ENCODE data around the gene ASIC2. TPM values are rescaled to one million over a fixed set of nuclear protein-coding genes. Genes with fewer than 3 reads are reported as not detected.
"Not testable (repeated sequence)": the region's sequence is repeated elsewhere in the genome, so short reads cannot be mapped to it uniquely, and the experiment has no call there.

ASIC2 gene
- total RNA-seq, 1 experiment from 2014 or later, result not detected

DNA sequence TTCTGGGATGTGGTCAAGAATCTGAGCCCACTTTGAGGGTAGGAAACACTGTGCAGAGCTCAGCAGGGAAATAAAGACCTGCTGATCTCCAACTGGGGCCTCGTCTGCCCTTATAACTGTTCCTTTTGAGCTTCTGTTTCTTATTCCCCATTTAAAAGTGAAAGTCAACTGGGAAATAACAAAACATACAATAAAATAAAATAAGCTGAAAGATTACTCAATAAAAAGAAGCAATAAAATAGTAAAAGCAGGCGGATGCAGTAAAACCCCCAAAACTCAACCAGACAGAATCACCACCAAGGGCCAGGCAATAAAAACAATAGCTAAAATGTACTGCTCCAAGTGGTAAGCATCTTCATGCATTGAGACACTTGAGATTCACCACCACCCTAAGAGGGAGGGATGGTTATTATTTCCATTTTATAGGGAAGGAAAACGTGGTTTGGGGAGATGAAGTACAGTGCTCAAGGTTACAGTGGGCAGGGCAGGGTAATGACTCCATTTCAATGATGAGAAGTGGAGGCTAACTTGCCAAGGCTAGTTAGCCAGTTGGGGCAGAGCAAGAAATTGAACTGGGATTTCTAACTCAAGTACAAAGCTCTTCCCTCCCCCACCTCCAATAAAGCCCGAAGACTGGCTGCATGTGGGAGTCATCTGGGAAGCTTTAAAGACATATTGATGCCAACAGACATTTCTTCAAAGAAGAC lies 307.9 kb downstream of the ASIC2 start:
- no peaks in the 10 kb centered on the region for H3K4me1 ChIP-seq (ENCODE audit: low read length)
- H3K36me3 ChIP-seq (ENCODE audit: insufficient read depth, low read length), result no peaks in the 10 kb centered on the region
- H3K9me3 ChIP-seq (ENCODE audit: low read length), result no peaks in the 10 kb centered on the region; the same call in 1 of the 2 replicates
- H3K27ac ChIP-seq (ENCODE audit: low read length), result no peak overlapping the region
- no peaks in the 10 kb centered on the region for H3K9me2 ChIP-seq (replicated peaks; ENCODE audit: insufficient read depth, low read length)
- H3K79me2 ChIP-seq (ENCODE audit: low read length), result no peaks in the 10 kb centered on the region
- no peaks in the 10 kb centered on the region for H3K27me3 ChIP-seq (ENCODE audit: low read length)
- H3K9ac ChIP-seq (ENCODE audit: low read length), result no peak overlapping the region
- DNase-seq, result no peak
- H2AFZ ChIP-seq (ENCODE audit: low read length), result no peak overlapping the region
- H4K20me1 ChIP-seq (ENCODE audit: insufficient read depth, low read depth, low read length), result no peaks in the 10 kb centered on the region
- H3K4me2 ChIP-seq (ENCODE audit: low read depth, low read length, poor library complexity, severe bottlenecking), result no peak overlapping the region
- H3K4me3 ChIP-seq (ENCODE audit: low read length), result no peak overlapping the region

DNA sequence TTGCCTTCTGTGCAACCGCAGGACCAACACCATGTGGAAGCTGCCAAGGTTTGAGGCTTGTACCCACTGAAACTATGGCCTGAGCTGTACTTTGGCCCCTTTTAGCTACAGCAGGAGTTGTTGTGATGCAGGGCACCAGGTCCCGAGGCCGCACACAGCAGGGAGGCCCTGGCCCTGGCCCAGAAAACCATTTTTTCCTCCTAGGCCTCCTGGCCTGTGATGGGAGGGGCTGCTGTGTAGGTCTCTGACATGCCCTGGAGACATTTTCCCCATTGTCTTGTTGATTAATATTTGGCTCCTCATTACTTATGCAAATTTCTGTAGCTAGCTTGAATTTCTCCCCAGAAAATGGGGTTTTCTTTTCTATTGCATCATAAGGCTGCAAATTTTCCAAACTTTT lies 311.5 kb downstream of the ASIC2 start:
- H3K9ac ChIP-seq (ENCODE audit: low read length); H3K27ac ChIP-seq (ENCODE audit: low read length); H3K4me1 ChIP-seq (ENCODE audit: low read length): not testable (repeated sequence)

DNA sequence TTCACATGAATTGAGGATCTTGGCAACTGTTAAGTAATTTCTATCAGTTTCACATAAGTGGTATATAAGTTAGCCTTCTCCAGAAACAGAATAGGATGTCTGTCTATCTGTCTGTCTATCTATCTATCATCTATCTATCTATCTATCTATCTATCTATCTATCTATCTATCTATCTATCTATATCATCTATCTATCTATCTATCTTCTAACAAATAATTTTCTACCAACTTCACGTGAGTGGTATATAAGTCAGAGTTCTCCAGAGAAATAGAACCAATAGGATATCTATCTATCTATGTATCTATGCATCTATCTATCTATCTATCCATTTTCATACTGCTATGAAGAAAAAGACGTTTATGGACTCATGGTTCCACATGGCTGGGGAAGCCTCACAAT lies 312.9 kb downstream of the ASIC2 start:
- Histone ChIP-seq H3K9me2 (replicated peaks; ENCODE audit: insufficient read depth, low read length) (no peaks in the 10 kb centered on the region), H4K20me1 (ENCODE audit: insufficient read depth, low read depth, low read length) (no peaks in the 10 kb centered on the region), H2AFZ (ENCODE audit: low read length) (no peak overlapping the region), H3K27ac (ENCODE audit: low read length) (no peak overlapping the region), H3K9ac (ENCODE audit: low read length) (no peak overlapping the region), H3K4me1 (ENCODE audit: low read length) (no peaks in the 10 kb centered on the region), H3K36me3 (ENCODE audit: insufficient read depth, low read length) (no peaks in the 10 kb centered on the region), H3K9me3 (ENCODE audit: low read length) (no peaks in the 10 kb centered on the region), H3K79me2 (ENCODE audit: low read length) (no peaks in the 10 kb centered on the region), H3K4me3 (ENCODE audit: low read length) (no peak overlapping the region), H3K27me3 (ENCODE audit: low read length) (no peaks in the 10 kb centered on the region), H3K4me2 (ENCODE audit: low read depth, low read length, poor library complexity, severe bottlenecking) (no peak overlapping the region)
- DNase-seq, result no peak

More for the DNA sequence above, 311.5 kb downstream of the ASIC2 start:
- not testable (repeated sequence) for H3K36me3 ChIP-seq (ENCODE audit: insufficient read depth, low read length); DNase-seq; H3K4me2 ChIP-seq (ENCODE audit: low read depth, low read length, poor library complexity, severe bottlenecking); H3K4me3 ChIP-seq (ENCODE audit: low read length); H2AFZ ChIP-seq (ENCODE audit: low read length); H3K27me3 ChIP-seq (ENCODE audit: low read length); H4K20me1 ChIP-seq (ENCODE audit: insufficient read depth, low read depth, low read length); H3K9me2 ChIP-seq (replicated peaks; ENCODE audit: insufficient read depth, low read length); H3K79me2 ChIP-seq (ENCODE audit: low read length); H3K9me3 ChIP-seq (ENCODE audit: low read length)

DNA sequence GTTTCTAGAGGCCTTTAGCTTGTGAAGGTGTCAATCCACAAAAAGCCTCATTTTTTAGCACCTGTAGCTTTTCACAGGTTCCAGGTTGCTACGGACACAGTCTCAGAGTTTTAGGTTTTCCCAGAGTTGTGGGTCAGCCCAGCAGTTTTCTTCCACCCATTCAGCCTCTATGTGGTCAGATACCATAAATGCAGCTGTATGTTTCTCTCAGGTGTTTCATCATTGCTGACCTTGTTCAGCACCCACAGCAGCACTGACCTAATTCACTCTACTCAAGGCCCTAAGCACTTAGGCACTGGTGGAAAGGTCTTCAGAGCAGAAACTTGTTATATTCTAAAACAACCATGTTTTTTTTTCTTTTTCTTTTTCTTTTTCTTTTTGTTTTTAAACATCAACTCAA lies 316.5 kb downstream of the ASIC2 start:
- Histone ChIP-seq H4K20me1 (ENCODE audit: insufficient read depth, low read depth, low read length) (no peaks in the 10 kb centered on the region), H3K4me2 (ENCODE audit: low read depth, low read length, poor library complexity, severe bottlenecking) (no peak overlapping the region), H3K4me1 (ENCODE audit: low read length) (no peaks in the 10 kb centered on the region), H2AFZ (ENCODE audit: low read length) (no peak overlapping the region), H3K9ac (ENCODE audit: low read length) (no peak overlapping the region), H3K27ac (ENCODE audit: low read length) (no peak overlapping the region), H3K36me3 (ENCODE audit: insufficient read depth, low read length) (no peaks in the 10 kb centered on the region), H3K4me3 (ENCODE audit: low read length) (no peak overlapping the region), H3K9me3 (ENCODE audit: low read length) (no peaks in the 10 kb centered on the region), H3K27me3 (ENCODE audit: low read length) (no peaks in the 10 kb centered on the region), H3K9me2 (replicated peaks; ENCODE audit: insufficient read depth, low read length) (no peaks in the 10 kb centered on the region), H3K79me2 (ENCODE audit: low read length) (no peaks in the 10 kb centered on the region)
- DNase-seq, result no peak

DNA sequence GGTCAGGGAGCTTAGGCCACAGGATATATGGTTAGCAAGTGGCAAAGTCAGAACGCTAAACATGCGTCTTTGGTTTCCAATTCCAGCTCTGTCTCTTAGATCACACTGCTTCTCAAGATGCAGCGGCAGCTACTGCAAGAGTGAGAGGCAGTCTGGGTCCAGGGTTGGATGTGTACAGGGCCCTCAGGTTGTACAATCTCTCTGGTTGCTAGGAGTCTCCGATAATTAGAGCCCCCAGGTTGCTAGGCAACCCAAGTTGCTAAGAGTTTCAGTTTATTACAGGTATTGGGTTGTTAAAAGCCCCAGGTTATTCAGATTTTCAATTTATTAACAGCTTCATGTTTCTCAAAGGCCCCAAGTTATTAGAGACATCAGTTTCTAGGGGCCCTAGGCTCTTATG lies 317.0 kb downstream of the ASIC2 start:
- Histone ChIP-seq H2AFZ (ENCODE audit: low read length) (no peak overlapping the region), H3K9me2 (replicated peaks; ENCODE audit: insufficient read depth, low read length) (no peaks in the 10 kb centered on the region), H3K4me2 (ENCODE audit: low read depth, low read length, poor library complexity, severe bottlenecking) (no peak overlapping the region), H3K79me2 (ENCODE audit: low read length) (no peaks in the 10 kb centered on the region), H3K9me3 (ENCODE audit: low read length) (no peaks in the 10 kb centered on the region), H3K27ac (ENCODE audit: low read length) (no peak overlapping the region), H3K36me3 (ENCODE audit: insufficient read depth, low read length) (no peaks in the 10 kb centered on the region), H3K4me3 (ENCODE audit: low read length) (no peak overlapping the region), H3K27me3 (ENCODE audit: low read length) (no peaks in the 10 kb centered on the region), H3K9ac (ENCODE audit: low read length) (no peak overlapping the region), H3K4me1 (ENCODE audit: low read length) (no peaks in the 10 kb centered on the region), H4K20me1 (ENCODE audit: insufficient read depth, low read depth, low read length) (no peaks in the 10 kb centered on the region)
- DNase-seq, result no peak

DNA sequence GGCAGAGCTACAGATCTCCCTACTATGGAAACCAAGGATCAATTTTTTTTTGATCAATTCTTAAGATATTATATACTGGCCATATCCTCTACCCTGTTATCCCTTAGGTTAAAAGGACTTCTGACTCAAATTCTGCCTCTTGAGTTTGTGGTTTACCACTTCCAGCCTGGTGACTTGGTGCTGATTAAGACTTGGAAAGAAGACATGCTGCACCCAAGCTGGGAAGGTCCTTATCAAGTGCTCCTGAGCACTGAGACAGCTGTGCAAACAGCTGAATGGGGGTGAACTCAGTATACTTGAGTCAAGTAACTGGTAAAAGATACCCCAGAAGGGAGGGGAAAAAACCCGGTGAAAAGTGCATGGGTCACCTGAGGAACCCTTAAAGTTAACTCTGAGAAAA lies 321.9 kb downstream of the ASIC2 start:
- Histone ChIP-seq H3K27me3 (ENCODE audit: low read length) (no peaks in the 10 kb centered on the region), H3K9ac (ENCODE audit: low read length) (no peak overlapping the region), H3K9me2 (replicated peaks; ENCODE audit: insufficient read depth, low read length) (no peaks in the 10 kb centered on the region), H3K36me3 (ENCODE audit: insufficient read depth, low read length) (no peaks in the 10 kb centered on the region), H3K79me2 (ENCODE audit: low read length) (no peaks in the 10 kb centered on the region), H4K20me1 (ENCODE audit: insufficient read depth, low read depth, low read length) (no peaks in the 10 kb centered on the region), H3K4me3 (ENCODE audit: low read length) (no peak overlapping the region), H3K27ac (ENCODE audit: low read length) (no peak overlapping the region), H3K4me1 (ENCODE audit: low read length) (no peaks in the 10 kb centered on the region), H3K9me3 (ENCODE audit: low read length) (no peaks in the 10 kb centered on the region), H2AFZ (ENCODE audit: low read length) (no peak overlapping the region), H3K4me2 (ENCODE audit: low read depth, low read length, poor library complexity, severe bottlenecking) (no peak overlapping the region)
- DNase-seq, result no peak

DNA sequence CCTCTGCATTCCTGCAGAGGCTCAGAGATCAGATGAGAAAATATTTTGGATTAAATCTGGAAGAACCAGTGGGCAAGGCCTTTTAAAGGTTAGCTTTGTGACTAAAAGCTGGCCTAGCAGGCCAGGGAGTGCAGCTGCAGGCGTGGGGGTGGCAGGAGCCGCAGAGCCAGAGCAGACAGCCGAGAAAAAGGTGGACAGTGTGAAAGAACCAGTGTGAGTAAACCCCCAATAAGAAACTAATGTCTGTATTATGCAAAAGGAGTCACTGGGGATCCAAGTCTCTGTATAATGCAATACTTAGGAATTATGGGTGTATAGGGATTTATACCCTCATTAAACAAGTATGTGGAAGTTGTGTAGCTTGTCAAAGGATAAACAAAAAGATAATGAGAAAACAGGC lies 322.8 kb downstream of the ASIC2 start:
- no peak overlapping the region for H3K4me2 ChIP-seq (ENCODE audit: low read depth, low read length, poor library complexity, severe bottlenecking)
- no peak overlapping the region for H2AFZ ChIP-seq (ENCODE audit: low read length)
- H3K9ac ChIP-seq (ENCODE audit: low read length), result no peak overlapping the region
- H3K9me2 ChIP-seq (replicated peaks; ENCODE audit: insufficient read depth, low read length), result no peaks in the 10 kb centered on the region
- no peaks in the 10 kb centered on the region for H3K27me3 ChIP-seq (ENCODE audit: low read length)
- DNase-seq, result no peak
- H4K20me1 ChIP-seq (ENCODE audit: insufficient read depth, low read depth, low read length), result no peaks in the 10 kb centered on the region
- no peaks in the 10 kb centered on the region for H3K9me3 ChIP-seq (ENCODE audit: low read length)
- no peaks in the 10 kb centered on the region for H3K79me2 ChIP-seq (ENCODE audit: low read length)
- no peak overlapping the region for H3K4me3 ChIP-seq (ENCODE audit: low read length)
- H3K4me1 ChIP-seq (ENCODE audit: low read length), result no peaks in the 10 kb centered on the region
- no peaks in the 10 kb centered on the region for H3K36me3 ChIP-seq (ENCODE audit: insufficient read depth, low read length)
- no peak overlapping the region for H3K27ac ChIP-seq (ENCODE audit: low read length)

DNA sequence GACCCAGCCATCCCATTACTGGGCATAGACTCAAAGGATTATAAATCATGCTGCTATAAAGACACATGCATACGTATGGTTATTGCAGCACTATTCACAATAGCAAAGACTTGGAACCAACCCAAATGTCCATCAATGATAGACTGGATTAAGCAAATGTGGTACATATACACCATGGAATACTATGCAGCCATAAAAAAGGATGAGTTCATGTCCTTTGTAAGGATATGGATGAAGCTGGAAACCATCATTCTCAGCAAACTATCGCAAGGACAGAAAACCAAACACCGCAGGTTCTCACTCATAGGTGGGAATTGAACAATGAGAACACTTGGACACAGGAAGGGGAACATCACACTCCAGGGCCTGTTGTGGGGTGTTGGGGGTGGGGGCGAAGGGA lies 323.9 kb downstream of the ASIC2 start:
- H3K27me3 ChIP-seq (ENCODE audit: low read length); H3K9me2 ChIP-seq (replicated peaks; ENCODE audit: insufficient read depth, low read length); H2AFZ ChIP-seq (ENCODE audit: low read length); H3K9me3 ChIP-seq (ENCODE audit: low read length); H3K36me3 ChIP-seq (ENCODE audit: insufficient read depth, low read length); H4K20me1 ChIP-seq (ENCODE audit: insufficient read depth, low read depth, low read length); H3K4me1 ChIP-seq (ENCODE audit: low read length); H3K79me2 ChIP-seq (ENCODE audit: low read length); H3K4me2 ChIP-seq (ENCODE audit: low read depth, low read length, poor library complexity, severe bottlenecking); H3K9ac ChIP-seq (ENCODE audit: low read length); H3K27ac ChIP-seq (ENCODE audit: low read length); DNase-seq; H3K4me3 ChIP-seq (ENCODE audit: low read length): not testable (repeated sequence)

DNA sequence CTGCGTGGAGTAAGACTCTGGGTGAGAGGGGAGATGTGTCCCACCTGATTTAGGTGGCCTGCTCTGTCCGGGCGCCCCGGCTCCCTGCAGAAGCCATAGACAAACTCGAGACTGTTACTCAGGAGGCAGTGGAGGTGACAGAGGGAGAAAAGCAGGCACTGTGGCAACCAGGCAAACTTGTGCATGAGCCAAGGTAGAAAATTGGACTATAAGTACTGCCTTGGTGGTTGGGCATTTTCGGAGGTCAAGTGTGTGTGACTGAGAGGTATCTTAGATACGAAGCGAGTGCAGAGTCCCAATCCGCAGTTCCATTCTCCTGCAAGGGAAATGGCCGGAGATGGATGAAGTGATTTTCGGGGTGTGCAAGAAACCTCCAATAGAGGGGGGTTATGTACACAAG lies 328.6 kb downstream of the ASIC2 start:
- Histone ChIP-seq H3K27ac (ENCODE audit: low read length) (no peak overlapping the region), H3K9ac (ENCODE audit: low read length) (no peak overlapping the region), H3K9me2 (replicated peaks; ENCODE audit: insufficient read depth, low read length) (no peaks in the 10 kb centered on the region), H3K4me2 (ENCODE audit: low read depth, low read length, poor library complexity, severe bottlenecking) (no peak overlapping the region), H4K20me1 (ENCODE audit: insufficient read depth, low read depth, low read length) (no peaks in the 10 kb centered on the region), H3K36me3 (ENCODE audit: insufficient read depth, low read length) (no peaks in the 10 kb centered on the region), H3K79me2 (ENCODE audit: low read length) (no peaks in the 10 kb centered on the region), H3K4me1 (ENCODE audit: low read length) (no peaks in the 10 kb centered on the region), H3K4me3 (ENCODE audit: low read length) (no peak overlapping the region), H2AFZ (ENCODE audit: low read length) (no peak overlapping the region), H3K27me3 (ENCODE audit: low read length) (no peaks in the 10 kb centered on the region), H3K9me3 (ENCODE audit: low read length) (no peaks in the 10 kb centered on the region)
- no peak for DNase-seq

All from Karpas-422 (cell line).